Measurements from ENCODE around the gene PPP1R3G.
A peak's percentile ranks its signal among the peaks of the same experiment; 100 is the strongest.

Gene PPP1R3G

GRCh38 chr6:5084781-5085647 lies at the start of gene PPP1R3G:
PPP1R3G (plus strand) TSS chr6:5085341; CDS start chr6:5085486, 145 bp downstream.
- Histone ChIP-seq H3K79me2 (ENCODE audit: insufficient read depth, low read length) (no peaks in the 10 kb centered on the region), H3K27ac (ENCODE audit: low read depth, low read length, poor library complexity, severe bottlenecking) (no peak within 1 kb of the TSS), H3K9me3 (ENCODE audit: low read length) (no peaks in the 10 kb centered on the region), H3F3A (ENCODE audit: insufficient read depth, low read length) (no peaks in the 10 kb centered on the region), H2AFZ (ENCODE audit: low read length) (no peak within 1 kb of the TSS), H3K4me2 (ENCODE audit: low read length) (peak within 1 kb of the TSS; percentile 54; the same call in 1 of the 2 replicates), H3K9ac (ENCODE audit: low read length) (no peak within 1 kb of the TSS), H4K20me1 (ENCODE audit: insufficient read depth, low read length) (no peaks in the 10 kb centered on the region), H3K36me3 (ENCODE audit: insufficient read depth, low read length) (no peaks in the 10 kb centered on the region), H3K27me3 (ENCODE audit: insufficient read depth, low read length) (peaks cover 18% of the 10 kb centered on the region), H3K4me3 (ENCODE audit: low read depth, low read length, poor library complexity, severe bottlenecking) (peak within 1 kb of the TSS; percentile 42), H3K9me2 (ENCODE audit: low read depth, low read length) (no peaks in the 10 kb centered on the region), H3K4me1 (ENCODE audit: insufficient read depth, low read length, severe bottlenecking) (no peaks in the 10 kb centered on the region)
- TF ChIP-seq EZH2 (IDR thresholded peaks at IDR 0.05; ENCODE audit: borderline replicate concordance, low read length), result no peak

- Histone ChIP-seq H3K4me2 (ENCODE audit: low read length) (no peak overlapping the region), H3K9me3 (ENCODE audit: low read length) (no peaks in the 10 kb centered on the region), H3K27ac (ENCODE audit: low read depth, low read length, poor library complexity, severe bottlenecking) (no peak overlapping the region), H2AFZ (ENCODE audit: low read length) (no peak overlapping the region), H3K9ac (ENCODE audit: low read length) (no peak overlapping the region), H3K27me3 (ENCODE audit: insufficient read depth, low read length) (no peaks in the 10 kb centered on the region), H3K4me1 (ENCODE audit: insufficient read depth, low read length, severe bottlenecking) (no peaks in the 10 kb centered on the region), H3K36me3 (ENCODE audit: insufficient read depth, low read length) (no peaks in the 10 kb centered on the region; the same call in 1 of the 2 replicates), H3K4me3 (ENCODE audit: low read depth, low read length, poor library complexity, severe bottlenecking) (no peak overlapping the region), H3K79me2 (ENCODE audit: insufficient read depth, low read length) (no peaks in the 10 kb centered on the region), H3K9me2 (ENCODE audit: low read depth, low read length) (no peaks in the 10 kb centered on the region), H3F3A (ENCODE audit: insufficient read depth, low read length) (no peaks in the 10 kb centered on the region), H4K20me1 (ENCODE audit: insufficient read depth, low read length) (no peaks in the 10 kb centered on the region)
- TF ChIP-seq CTCF (IDR thresholded peaks at IDR 0.05; ENCODE audit: low read length), result no peak
These were observed 48.9 kb upstream of the PPP1R3G start for GRCh38 chr6:5036269-5036668.

- 0 out of 2 replicates have a peak, but pooled peaks cover 3% of the 10 kb centered on the region for H3K27me3 ChIP-seq (ENCODE audit: insufficient read depth, low read length)
- no peaks in the 10 kb centered on the region for H4K20me1 ChIP-seq (ENCODE audit: insufficient read depth, low read length)
- H2AFZ ChIP-seq (ENCODE audit: low read length), result no peak overlapping the region
- no peaks in the 10 kb centered on the region for H3K9me2 ChIP-seq (ENCODE audit: low read depth, low read length)
- no peaks in the 10 kb centered on the region for H3K36me3 ChIP-seq (ENCODE audit: insufficient read depth, low read length)
- H3K4me1 ChIP-seq (ENCODE audit: insufficient read depth, low read length, severe bottlenecking), result no peaks in the 10 kb centered on the region
- no peak overlapping the region for H3K9ac ChIP-seq (ENCODE audit: low read length)
- H3K79me2 ChIP-seq (ENCODE audit: insufficient read depth, low read length), result no peaks in the 10 kb centered on the region
- no peak overlapping the region for H3K27ac ChIP-seq (ENCODE audit: low read depth, low read length, poor library complexity, severe bottlenecking)
- TF ChIP-seq EZH2 (IDR thresholded peaks at IDR 0.05; ENCODE audit: borderline replicate concordance, low read length) (no peak), CTCF (IDR thresholded peaks at IDR 0.05; ENCODE audit: low read length) (no peak)
- H3K9me3 ChIP-seq (ENCODE audit: low read length), result no peaks in the 10 kb centered on the region
- no peaks in the 10 kb centered on the region for H3F3A ChIP-seq (ENCODE audit: insufficient read depth, low read length)
- H3K4me3 ChIP-seq (ENCODE audit: low read depth, low read length, poor library complexity, severe bottlenecking), result no peak overlapping the region
- H3K4me2 ChIP-seq (ENCODE audit: low read length), result no peak overlapping the region
These were observed 43.2 kb upstream of the PPP1R3G start for GRCh38 chr6:5041955-5042354.

All from OCI-LY1 (cell line).